Vagina (tissue), 2 donors: ENCODE data around the gene HEATR5A.
"Not testable (repeated sequence)": the region's sequence is repeated elsewhere in the genome, so short reads cannot be mapped to it uniquely, and the experiment has no call there.

Experiments
- POLR2A ChIP-seq, 2 donors: fragments of 450-650 bp; IDR thresholded peaks; one replicate each; pipeline ENCODE4 v1.6.1; 2017; ENCODE audit warnings: antibody characterized with exemption in 2 of 2, mild to moderate bottlenecking in 2 of 2, moderate library complexity in 2 of 2
- POLR2AphosphoS5 ChIP-seq, 2 donors: sonication (generic); formaldehyde crosslinking; IDR thresholded peaks; one replicate each; pipeline ENCODE4 v1.9.0; 2017; ENCODE audit warnings: antibody characterized with exemption in 2 of 2, mild to moderate bottlenecking in 2 of 2, low read depth in 1 of 2; ENCODE audit not compliant: insufficient read depth in 1 of 2
- TF ChIP-seq, protein P1 (sequence below), 3 experiments: fragments of 450-650 bp in 2 of 3; fragments of 200-600 bp in 1 of 3; sonication (generic) in 1 of 3; IDR thresholded peaks; one replicate each; pipeline ENCODE4 v1.5.1; 2017 to 2019; ENCODE audit warnings: antibody characterized with exemption in 3 of 3, mild to moderate bottlenecking in 2 of 3, moderate library complexity in 2 of 3

DNA sequence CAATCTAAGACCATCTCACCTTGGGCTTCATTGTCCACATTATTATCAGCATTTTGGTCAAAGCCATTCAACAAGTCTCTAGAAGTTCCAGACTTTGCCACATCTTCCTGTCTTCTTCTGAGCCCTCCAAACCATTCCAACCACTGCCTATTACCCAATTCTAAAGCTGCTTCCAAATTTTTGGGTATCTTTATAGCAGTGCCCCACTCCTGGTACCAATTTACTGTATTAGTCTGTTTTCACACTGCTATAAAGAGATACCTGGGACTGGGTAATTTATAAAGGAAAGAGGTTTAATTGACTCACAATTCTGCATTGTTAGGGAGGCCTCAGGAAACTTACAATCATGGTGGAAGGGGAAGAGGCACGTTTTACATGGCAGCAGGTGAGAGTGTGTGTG is 89.0 kb downstream of the HEATR5A start:
- TF ChIP-seq, protein P1, sequence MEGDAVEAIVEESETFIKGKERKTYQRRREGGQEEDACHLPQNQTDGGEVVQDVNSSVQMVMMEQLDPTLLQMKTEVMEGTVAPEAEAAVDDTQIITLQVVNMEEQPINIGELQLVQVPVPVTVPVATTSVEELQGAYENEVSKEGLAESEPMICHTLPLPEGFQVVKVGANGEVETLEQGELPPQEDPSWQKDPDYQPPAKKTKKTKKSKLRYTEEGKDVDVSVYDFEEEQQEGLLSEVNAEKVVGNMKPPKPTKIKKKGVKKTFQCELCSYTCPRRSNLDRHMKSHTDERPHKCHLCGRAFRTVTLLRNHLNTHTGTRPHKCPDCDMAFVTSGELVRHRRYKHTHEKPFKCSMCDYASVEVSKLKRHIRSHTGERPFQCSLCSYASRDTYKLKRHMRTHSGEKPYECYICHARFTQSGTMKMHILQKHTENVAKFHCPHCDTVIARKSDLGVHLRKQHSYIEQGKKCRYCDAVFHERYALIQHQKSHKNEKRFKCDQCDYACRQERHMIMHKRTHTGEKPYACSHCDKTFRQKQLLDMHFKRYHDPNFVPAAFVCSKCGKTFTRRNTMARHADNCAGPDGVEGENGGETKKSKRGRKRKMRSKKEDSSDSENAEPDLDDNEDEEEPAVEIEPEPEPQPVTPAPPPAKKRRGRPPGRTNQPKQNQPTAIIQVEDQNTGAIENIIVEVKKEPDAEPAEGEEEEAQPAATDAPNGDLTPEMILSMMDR (IDR thresholded peaks at IDR 0.05) = not testable (repeated sequence)
- not testable (repeated sequence) for TF ChIP-seq POLR2A (IDR thresholded peaks at IDR 0.05); POLR2AphosphoS5 (IDR thresholded peaks at IDR 0.05; ENCODE audit: insufficient read depth in 1 of 2, low read depth in 1 of 2)
